Tibial nerve (tissue), 4 donors: ENCODE data around the gene GBP7.

Experiments used
- CTCF ChIP-seq, 5 experiments: fragments of 200-600 bp in 3 of 5; fragments of 450-650 bp in 2 of 5; sonication (generic) in 3 of 5; IDR thresholded peaks; one replicate each; pipeline ENCODE4 v1.5.1; 2016 to 2019; ENCODE audit warnings: antibody characterized with exemption in 5 of 5, mild to moderate bottlenecking in 3 of 5, moderate library complexity in 2 of 5
- EP300 ChIP-seq, 2 donors: sonication (generic); formaldehyde crosslinking; IDR thresholded peaks; one replicate each; pipeline ENCODE4 v1.6.1; 2017; ENCODE audit warnings: antibody characterized with exemption in 2 of 2, mild to moderate bottlenecking in 1 of 2
- POLR2A ChIP-seq, 2 donors: fragments of 450-650 bp; IDR thresholded peaks; one replicate each; pipeline ENCODE4 v1.6.1; 2017; ENCODE audit warnings: antibody characterized with exemption in 2 of 2, mild to moderate bottlenecking in 2 of 2, moderate library complexity in 2 of 2

- TF ChIP-seq CTCF (IDR thresholded peaks at IDR 0.05) (no peak), EP300 (IDR thresholded peaks at IDR 0.05) (no peak), POLR2A (IDR thresholded peaks at IDR 0.05) (no peak)
Observed at GRCh38 chr1:89102021-89102420, 73.8 kb downstream of the GBP7 start.
